GM12878 (cell line): ENCODE measurements around the gene ETV2. TPM values are rescaled to one million over a fixed set of nuclear protein-coding genes. Genes with fewer than 3 reads are reported as not detected.

Source experiments
- BRCA1 ChIP-seq: IDR thresholded peaks from 2 replicates; pipeline ENCODE4 v1.6.1; 2011; ENCODE audit warnings: low read depth, low read length, improper control_type of control experiment
- DPF2 ChIP-seq: fragments of 450-650 bp; IDR thresholded peaks from 2 replicates; pipeline ENCODE4 v1.6.1; 2017; ENCODE audit warnings: mild to moderate bottlenecking
- NR2F1 ChIP-seq: fragments of 450-650 bp; conservative IDR thresholded peaks from 2 replicates; pipeline ENCODE4 v1.6.1; 2017; ENCODE audit warnings: mild to moderate bottlenecking
- RCOR1 ChIP-seq: conservative IDR thresholded peaks from 2 replicates; pipeline ENCODE4 v1.6.1; 2012; ENCODE audit warnings: low read depth, low read length, improper control_type of control experiment
- TCF3 ChIP-seq: IDR thresholded peaks from 2 replicates; pipeline ENCODE4 v1.6.1; 2012; ENCODE audit warnings: low read depth, mild to moderate bottlenecking, low read length, borderline replicate concordance; ENCODE audit not compliant: insufficient read depth
- YBX1 ChIP-seq: fragments of 450-650 bp; IDR thresholded peaks from 2 replicates; pipeline ENCODE4 v1.6.1; 2016; ENCODE audit warnings: antibody characterized with exemption
- polyA plus RNA-seq, 11 experiments: library from polyadenylated mRNA; depleted of rRNA in 4 of 11; unstranded in 6 of 11; stranded (reverse) in 5 of 11; fragments of >200 nt; fragmentation: Nextera tagmentation in 4 of 11; fragmentation: Illumina TruSeq in 1 of 11; extraction: Ambion mirVana in 4 of 11; extraction: Trizol in 1 of 11; gene quantifications; 1 replicate in 1 of 11; 2 replicates in 10 of 11; pipeline versions ENCODE4 v1.2.1 to v1.2.3, GENCODE V29; 2011 to 2016; ENCODE audit warnings: inconsistent platforms in 2 of 11, missing spikeins in 2 of 11, low read depth in 1 of 11
- total RNA-seq, 4 experiments: library from RNA; depleted of rRNA in 3 of 4; stranded (reverse); fragments of >200 nt in 3 of 4; fragmentation: Illumina TruSeq in 1 of 4; extraction: Trizol in 1 of 4; gene quantifications; 2 replicates each; pipeline versions ENCODE4 v1.2.1 to v1.2.3, GENCODE V29; 2013 to 2021
- TF ChIP-seq, protein P1 (sequence below): IDR thresholded peaks from 2 replicates; pipeline ENCODE4 v1.6.1; 2011; ENCODE audit warnings: low read depth, mild to moderate bottlenecking, low read length, moderate library complexity, borderline replicate concordance; ENCODE audit errors: extremely low read depth
- TF ChIP-seq, protein P2 (sequence below): fragments of 450-650 bp; IDR thresholded peaks from 2 replicates; pipeline ENCODE4 v1.6.1; 2016; ENCODE audit warnings: mild to moderate bottlenecking
- TF ChIP-seq, protein P3 (sequence below): IDR thresholded peaks from 2 replicates; pipeline ENCODE4 v1.6.1; 2012; ENCODE audit warnings: low read depth, low read length, improper control_type of control experiment
- TF ChIP-seq, protein P4 (sequence below): fragments of 450-650 bp; IDR thresholded peaks from 2 replicates; pipeline ENCODE4 v1.6.1; 2017; ENCODE audit warnings: low read depth, mild to moderate bottlenecking, moderate library complexity
- TF ChIP-seq, protein P5 (sequence below): fragments of 150-350 bp; IDR thresholded peaks from 2 replicates; pipeline ENCODE4 v1.6.1; 2016; ENCODE audit warnings: low read depth, low read length
- TF ChIP-seq, protein P6 (sequence below): IDR thresholded peaks from 2 replicates; pipeline ENCODE4 v1.6.1; 2012; ENCODE audit warnings: mild to moderate bottlenecking, low read depth, low read length
- TF ChIP-seq, protein P7 (sequence below): fragments of 450-650 bp; IDR thresholded peaks from 2 replicates; pipeline ENCODE4 v1.6.1; 2018; ENCODE audit warnings: mild to moderate bottlenecking, low read depth, moderate library complexity; ENCODE audit not compliant: partially characterized antibody

Gene ETV2
- total and polyA plus RNA-seq, 10 of the 15 experiments (the other 5 are each of a cell fraction or from before 2014, with no cell fraction given): 0.10 to 1.4 (median 0.54) TPM; not detected in 1

DNA sequence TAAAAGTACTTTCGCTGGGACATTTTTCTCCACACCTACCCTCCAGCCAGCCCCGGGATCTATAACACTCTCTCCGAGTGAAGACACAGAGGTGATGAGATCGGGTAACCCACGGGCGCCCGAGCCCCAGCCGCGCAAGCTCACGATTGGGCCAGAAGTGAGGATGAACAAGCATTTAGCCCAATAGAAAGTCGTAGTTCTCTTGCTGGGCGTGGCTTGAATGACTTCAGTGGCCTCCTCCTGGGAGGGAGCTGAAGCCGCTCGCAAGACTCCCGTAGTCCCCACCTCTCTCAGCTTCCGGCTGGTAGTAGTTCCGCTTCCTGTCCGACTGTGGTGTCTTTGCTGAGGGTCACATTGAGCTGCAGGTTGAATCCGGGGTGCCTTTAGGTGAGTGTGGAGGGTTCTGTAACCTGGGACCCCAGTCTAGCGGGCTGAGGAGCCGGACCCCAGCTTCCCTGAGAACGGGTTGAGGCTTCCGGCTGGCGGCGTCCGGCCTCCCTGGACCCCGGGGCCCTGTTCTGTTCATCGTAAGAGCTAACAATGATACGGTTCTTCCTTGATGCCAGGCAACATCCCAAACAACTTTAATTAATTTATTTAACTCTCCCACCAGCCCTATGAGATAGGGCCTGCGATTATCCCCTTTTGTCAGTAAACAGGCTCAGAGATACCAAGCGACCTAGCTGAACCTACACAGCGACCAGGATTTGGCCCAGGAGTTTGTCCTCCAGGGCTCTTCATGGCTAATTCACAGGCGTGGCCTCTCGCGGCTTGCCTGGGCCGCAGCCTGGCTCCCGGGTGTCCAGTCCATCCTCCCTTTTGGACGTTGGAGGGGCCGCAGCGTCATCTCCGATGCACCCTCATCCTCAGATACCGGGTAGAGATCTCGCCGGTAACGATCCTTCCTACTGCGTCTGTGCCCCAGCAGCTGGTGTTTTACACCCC lies 6.7 kb downstream of the ETV2 start, which contains the start of gene COX6B1 (continued):
- TF ChIP-seq, protein P1, sequence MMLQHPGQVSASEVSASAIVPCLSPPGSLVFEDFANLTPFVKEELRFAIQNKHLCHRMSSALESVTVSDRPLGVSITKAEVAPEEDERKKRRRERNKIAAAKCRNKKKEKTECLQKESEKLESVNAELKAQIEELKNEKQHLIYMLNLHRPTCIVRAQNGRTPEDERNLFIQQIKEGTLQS: no peak
- TF ChIP-seq, protein P2, sequence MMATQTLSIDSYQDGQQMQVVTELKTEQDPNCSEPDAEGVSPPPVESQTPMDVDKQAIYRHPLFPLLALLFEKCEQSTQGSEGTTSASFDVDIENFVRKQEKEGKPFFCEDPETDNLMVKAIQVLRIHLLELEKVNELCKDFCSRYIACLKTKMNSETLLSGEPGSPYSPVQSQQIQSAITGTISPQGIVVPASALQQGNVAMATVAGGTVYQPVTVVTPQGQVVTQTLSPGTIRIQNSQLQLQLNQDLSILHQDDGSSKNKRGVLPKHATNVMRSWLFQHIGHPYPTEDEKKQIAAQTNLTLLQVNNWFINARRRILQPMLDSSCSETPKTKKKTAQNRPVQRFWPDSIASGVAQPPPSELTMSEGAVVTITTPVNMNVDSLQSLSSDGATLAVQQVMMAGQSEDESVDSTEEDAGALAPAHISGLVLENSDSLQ: peak; percentile 98
- no peak for TF ChIP-seq YBX1
- no peak for TF ChIP-seq BRCA1
- TF ChIP-seq, protein P3, sequence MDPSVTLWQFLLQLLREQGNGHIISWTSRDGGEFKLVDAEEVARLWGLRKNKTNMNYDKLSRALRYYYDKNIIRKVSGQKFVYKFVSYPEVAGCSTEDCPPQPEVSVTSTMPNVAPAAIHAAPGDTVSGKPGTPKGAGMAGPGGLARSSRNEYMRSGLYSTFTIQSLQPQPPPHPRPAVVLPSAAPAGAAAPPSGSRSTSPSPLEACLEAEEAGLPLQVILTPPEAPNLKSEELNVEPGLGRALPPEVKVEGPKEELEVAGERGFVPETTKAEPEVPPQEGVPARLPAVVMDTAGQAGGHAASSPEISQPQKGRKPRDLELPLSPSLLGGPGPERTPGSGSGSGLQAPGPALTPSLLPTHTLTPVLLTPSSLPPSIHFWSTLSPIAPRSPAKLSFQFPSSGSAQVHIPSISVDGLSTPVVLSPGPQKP: peak; percentile 58; the same call in 1 of the 2 replicates
- TF ChIP-seq, protein P4, sequence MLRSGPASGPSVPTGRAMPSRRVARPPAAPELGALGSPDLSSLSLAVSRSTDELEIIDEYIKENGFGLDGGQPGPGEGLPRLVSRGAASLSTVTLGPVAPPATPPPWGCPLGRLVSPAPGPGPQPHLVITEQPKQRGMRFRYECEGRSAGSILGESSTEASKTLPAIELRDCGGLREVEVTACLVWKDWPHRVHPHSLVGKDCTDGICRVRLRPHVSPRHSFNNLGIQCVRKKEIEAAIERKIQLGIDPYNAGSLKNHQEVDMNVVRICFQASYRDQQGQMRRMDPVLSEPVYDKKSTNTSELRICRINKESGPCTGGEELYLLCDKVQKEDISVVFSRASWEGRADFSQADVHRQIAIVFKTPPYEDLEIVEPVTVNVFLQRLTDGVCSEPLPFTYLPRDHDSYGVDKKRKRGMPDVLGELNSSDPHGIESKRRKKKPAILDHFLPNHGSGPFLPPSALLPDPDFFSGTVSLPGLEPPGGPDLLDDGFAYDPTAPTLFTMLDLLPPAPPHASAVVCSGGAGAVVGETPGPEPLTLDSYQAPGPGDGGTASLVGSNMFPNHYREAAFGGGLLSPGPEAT: no peak
- TF ChIP-seq DPF2: peak; percentile 61; the same call in 1 of the 2 replicates
- TF ChIP-seq, protein P5, sequence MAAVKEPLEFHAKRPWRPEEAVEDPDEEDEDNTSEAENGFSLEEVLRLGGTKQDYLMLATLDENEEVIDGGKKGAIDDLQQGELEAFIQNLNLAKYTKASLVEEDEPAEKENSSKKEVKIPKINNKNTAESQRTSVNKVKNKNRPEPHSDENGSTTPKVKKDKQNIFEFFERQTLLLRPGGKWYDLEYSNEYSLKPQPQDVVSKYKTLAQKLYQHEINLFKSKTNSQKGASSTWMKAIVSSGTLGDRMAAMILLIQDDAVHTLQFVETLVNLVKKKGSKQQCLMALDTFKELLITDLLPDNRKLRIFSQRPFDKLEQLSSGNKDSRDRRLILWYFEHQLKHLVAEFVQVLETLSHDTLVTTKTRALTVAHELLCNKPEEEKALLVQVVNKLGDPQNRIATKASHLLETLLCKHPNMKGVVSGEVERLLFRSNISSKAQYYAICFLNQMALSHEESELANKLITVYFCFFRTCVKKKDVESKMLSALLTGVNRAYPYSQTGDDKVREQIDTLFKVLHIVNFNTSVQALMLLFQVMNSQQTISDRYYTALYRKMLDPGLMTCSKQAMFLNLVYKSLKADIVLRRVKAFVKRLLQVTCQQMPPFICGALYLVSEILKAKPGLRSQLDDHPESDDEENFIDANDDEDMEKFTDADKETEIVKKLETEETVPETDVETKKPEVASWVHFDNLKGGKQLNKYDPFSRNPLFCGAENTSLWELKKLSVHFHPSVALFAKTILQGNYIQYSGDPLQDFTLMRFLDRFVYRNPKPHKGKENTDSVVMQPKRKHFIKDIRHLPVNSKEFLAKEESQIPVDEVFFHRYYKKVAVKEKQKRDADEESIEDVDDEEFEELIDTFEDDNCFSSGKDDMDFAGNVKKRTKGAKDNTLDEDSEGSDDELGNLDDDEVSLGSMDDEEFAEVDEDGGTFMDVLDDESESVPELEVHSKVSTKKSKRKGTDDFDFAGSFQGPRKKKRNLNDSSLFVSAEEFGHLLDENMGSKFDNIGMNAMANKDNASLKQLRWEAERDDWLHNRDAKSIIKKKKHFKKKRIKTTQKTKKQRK: no peak
- TF ChIP-seq RCOR1: no peak
- TF ChIP-seq TCF3: no peak
- TF ChIP-seq, protein P6, sequence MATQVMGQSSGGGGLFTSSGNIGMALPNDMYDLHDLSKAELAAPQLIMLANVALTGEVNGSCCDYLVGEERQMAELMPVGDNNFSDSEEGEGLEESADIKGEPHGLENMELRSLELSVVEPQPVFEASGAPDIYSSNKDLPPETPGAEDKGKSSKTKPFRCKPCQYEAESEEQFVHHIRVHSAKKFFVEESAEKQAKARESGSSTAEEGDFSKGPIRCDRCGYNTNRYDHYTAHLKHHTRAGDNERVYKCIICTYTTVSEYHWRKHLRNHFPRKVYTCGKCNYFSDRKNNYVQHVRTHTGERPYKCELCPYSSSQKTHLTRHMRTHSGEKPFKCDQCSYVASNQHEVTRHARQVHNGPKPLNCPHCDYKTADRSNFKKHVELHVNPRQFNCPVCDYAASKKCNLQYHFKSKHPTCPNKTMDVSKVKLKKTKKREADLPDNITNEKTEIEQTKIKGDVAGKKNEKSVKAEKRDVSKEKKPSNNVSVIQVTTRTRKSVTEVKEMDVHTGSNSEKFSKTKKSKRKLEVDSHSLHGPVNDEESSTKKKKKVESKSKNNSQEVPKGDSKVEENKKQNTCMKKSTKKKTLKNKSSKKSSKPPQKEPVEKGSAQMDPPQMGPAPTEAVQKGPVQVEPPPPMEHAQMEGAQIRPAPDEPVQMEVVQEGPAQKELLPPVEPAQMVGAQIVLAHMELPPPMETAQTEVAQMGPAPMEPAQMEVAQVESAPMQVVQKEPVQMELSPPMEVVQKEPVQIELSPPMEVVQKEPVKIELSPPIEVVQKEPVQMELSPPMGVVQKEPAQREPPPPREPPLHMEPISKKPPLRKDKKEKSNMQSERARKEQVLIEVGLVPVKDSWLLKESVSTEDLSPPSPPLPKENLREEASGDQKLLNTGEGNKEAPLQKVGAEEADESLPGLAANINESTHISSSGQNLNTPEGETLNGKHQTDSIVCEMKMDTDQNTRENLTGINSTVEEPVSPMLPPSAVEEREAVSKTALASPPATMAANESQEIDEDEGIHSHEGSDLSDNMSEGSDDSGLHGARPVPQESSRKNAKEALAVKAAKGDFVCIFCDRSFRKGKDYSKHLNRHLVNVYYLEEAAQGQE: no peak
- TF ChIP-seq NR2F1: no peak
- TF ChIP-seq, protein P7, sequence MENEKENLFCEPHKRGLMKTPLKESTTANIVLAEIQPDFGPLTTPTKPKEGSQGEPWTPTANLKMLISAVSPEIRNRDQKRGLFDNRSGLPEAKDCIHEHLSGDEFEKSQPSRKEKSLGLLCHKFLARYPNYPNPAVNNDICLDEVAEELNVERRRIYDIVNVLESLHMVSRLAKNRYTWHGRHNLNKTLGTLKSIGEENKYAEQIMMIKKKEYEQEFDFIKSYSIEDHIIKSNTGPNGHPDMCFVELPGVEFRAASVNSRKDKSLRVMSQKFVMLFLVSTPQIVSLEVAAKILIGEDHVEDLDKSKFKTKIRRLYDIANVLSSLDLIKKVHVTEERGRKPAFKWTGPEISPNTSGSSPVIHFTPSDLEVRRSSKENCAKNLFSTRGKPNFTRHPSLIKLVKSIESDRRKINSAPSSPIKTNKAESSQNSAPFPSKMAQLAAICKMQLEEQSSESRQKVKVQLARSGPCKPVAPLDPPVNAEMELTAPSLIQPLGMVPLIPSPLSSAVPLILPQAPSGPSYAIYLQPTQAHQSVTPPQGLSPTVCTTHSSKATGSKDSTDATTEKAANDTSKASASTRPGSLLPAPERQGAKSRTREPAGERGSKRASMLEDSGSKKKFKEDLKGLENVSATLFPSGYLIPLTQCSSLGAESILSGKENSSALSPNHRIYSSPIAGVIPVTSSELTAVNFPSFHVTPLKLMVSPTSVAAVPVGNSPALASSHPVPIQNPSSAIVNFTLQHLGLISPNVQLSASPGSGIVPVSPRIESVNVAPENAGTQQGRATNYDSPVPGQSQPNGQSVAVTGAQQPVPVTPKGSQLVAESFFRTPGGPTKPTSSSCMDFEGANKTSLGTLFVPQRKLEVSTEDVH: no peak
